Measurements from ENCODE around the gene MATR3.

DNA sequence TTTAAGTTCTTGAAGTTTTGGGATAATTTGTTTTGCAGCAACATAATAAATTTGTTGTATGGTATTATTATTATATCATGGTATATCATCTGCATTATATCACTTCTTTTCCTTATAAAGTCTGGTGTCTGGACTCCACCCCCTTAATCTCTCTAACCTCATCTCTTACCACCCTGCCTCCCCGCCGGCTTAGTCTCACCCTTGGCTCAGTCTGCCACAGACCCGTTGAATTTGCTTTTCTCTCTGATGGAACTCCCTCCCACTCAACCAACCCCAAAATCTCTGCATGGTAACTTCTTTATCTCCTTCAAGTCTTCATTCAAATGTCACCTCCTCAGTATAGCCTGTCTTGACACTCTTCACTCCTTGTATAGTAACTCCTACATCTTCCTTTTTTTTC lies 29.6 kb upstream of the MATR3 start:
- TF ChIP-seq, protein P1, sequence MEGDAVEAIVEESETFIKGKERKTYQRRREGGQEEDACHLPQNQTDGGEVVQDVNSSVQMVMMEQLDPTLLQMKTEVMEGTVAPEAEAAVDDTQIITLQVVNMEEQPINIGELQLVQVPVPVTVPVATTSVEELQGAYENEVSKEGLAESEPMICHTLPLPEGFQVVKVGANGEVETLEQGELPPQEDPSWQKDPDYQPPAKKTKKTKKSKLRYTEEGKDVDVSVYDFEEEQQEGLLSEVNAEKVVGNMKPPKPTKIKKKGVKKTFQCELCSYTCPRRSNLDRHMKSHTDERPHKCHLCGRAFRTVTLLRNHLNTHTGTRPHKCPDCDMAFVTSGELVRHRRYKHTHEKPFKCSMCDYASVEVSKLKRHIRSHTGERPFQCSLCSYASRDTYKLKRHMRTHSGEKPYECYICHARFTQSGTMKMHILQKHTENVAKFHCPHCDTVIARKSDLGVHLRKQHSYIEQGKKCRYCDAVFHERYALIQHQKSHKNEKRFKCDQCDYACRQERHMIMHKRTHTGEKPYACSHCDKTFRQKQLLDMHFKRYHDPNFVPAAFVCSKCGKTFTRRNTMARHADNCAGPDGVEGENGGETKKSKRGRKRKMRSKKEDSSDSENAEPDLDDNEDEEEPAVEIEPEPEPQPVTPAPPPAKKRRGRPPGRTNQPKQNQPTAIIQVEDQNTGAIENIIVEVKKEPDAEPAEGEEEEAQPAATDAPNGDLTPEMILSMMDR (IDR thresholded peaks at IDR 0.05), result no peak
- no peak for TF ChIP-seq POLR2A (IDR thresholded peaks at IDR 0.05)
- TF ChIP-seq POLR2AphosphoS5 (IDR thresholded peaks at IDR 0.05), result no peak
